Central memory CD8-positive, alpha-beta T cell (primary cell): ENCODE results near the gene QSER1.
"Not testable (repeated sequence)": the region's sequence is repeated elsewhere in the genome, so short reads cannot be mapped to it uniquely, and the experiment has no call there.

Experiments
- ATAC-seq: fragments of 150-1000 bp; cut with Tn5 transposase; replicated peaks from 2 replicates; pipeline ENCODE4 v1.10.0; 2022; ENCODE audit warnings: mild to moderate bottlenecking, moderate FRiP score, moderate number of reproducible peaks; ENCODE audit not compliant: poor library complexity, severe bottlenecking; ENCODE audit errors: extremely low read depth
- DNase-seq, 2 donors: peaks; one replicate each; pipeline ENCODE4 v3.0.0; 2021; ENCODE audit warnings: low spot score in 2 of 2
- H3K27ac Mint-ChIP-seq: one replicate; pipeline ENCODE4 v1.8.0; 2022; ENCODE audit warnings: low read depth, mild to moderate bottlenecking, moderate library complexity, mixed read lengths
- H3K27me3 Mint-ChIP-seq: one replicate; pipeline ENCODE4 v1.8.0; 2022; ENCODE audit warnings: mixed read lengths
- H3K36me3 Mint-ChIP-seq: one replicate; pipeline ENCODE4 v1.8.0; 2022; ENCODE audit warnings: mild to moderate bottlenecking, moderate library complexity, mixed read lengths; ENCODE audit not compliant: insufficient read depth
- H3K4me1 Mint-ChIP-seq: one replicate; pipeline ENCODE4 v1.8.0; 2022; ENCODE audit warnings: mixed read lengths
- H3K4me3 Mint-ChIP-seq: one replicate; pipeline ENCODE4 v1.8.0; 2022; ENCODE audit warnings: mild to moderate bottlenecking, moderate library complexity, mixed read lengths
- H3K9me3 Mint-ChIP-seq: one replicate; pipeline ENCODE4 v1.8.0; 2022; ENCODE audit warnings: mixed read lengths

The QSER1 gene

DNA sequence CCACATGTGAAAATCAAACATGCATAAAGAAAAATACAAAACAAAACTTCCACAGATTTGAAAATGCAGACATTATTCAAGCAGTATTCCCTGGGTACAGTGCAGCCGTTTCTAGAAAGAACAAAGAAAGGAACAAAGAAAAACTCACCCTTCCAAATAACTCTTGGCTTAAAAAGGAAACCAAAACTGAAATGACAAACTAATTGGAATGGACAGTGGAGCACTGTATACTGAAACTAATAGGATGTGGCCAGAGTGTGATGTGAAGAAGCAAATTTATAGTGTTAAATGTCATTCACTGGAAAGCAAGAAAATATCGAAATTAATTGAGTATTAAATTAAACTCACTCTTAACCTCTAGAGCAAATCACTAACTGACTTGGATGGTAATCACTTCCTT, 55.4 kb downstream of the QSER1 start:
- no peak for DNase-seq
- ATAC-seq: no peak
- no peaks in the 10 kb centered on the region for H3K9me3 Mint-ChIP-seq
- no peaks in the 10 kb centered on the region for H3K27me3 Mint-ChIP-seq
- no peaks in the 10 kb centered on the region for H3K36me3 Mint-ChIP-seq
- no peaks in the 10 kb centered on the region for H3K4me1 Mint-ChIP-seq
- H3K27ac Mint-ChIP-seq: no peak overlapping the region
- H3K4me3 Mint-ChIP-seq: no peak overlapping the region

DNA sequence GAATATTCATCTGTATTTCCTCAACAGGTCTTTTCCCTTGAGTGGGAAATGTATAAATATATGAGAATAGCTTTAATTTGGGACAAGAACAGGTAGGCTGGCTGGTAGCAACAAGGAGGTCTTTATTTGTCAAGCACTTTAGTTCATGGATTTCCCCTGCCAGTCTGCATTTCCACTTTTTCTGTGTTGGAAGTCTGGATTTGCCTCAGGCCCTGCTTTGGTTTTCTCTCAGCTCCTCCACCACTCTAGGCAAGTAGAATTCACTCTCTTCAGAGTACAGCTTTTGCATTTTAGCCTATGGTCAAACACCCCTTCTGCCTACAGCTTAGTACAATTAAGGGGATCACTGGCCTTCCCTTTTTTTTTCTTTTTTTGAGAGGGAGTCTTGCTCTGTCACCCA, 57.1 kb downstream of the QSER1 start:
- Mint-ChIP-seq H3K27ac (peak overlapping the region; percentile 46), H3K4me1 (no peaks in the 10 kb centered on the region)

GRCh38 chr11:32952421-32952820, 59.8 kb downstream of the QSER1 start:
- H3K4me1 Mint-ChIP-seq: no peaks in the 10 kb centered on the region
- no peak for ATAC-seq
- no peak overlapping the region for H3K4me3 Mint-ChIP-seq
- no peak for DNase-seq
- no peak overlapping the region for H3K27ac Mint-ChIP-seq
- H3K9me3 Mint-ChIP-seq: no peaks in the 10 kb centered on the region
- H3K27me3 Mint-ChIP-seq: no peaks in the 10 kb centered on the region
- no peaks in the 10 kb centered on the region for H3K36me3 Mint-ChIP-seq

More for the DNA sequence above, 57.1 kb downstream of the QSER1 start:
- no peak overlapping the region for H3K4me3 Mint-ChIP-seq
- no peaks in the 10 kb centered on the region for H3K27me3 Mint-ChIP-seq
- no peak for ATAC-seq
- DNase-seq: no peak
- H3K36me3 Mint-ChIP-seq: no peaks in the 10 kb centered on the region
- no peaks in the 10 kb centered on the region for H3K9me3 Mint-ChIP-seq

DNA sequence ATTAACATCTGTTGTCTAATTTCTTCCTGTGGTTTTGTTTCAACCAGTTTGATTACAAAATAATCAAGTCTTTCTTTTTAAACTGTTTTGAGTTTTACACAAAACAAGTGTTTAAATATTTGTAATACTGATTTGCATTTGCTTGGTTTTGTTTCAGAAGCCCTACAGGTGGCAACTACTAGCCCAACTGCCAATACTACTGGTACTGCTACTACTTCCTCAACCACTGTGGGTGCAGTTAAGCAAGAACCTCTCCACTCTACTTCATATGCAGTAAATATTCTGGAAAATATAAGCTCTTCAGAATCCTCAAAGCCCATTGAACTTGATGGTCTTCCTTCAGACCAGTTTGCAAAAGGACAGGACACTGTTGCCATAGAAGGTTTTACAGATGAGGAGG, 61.1 kb downstream of the QSER1 start:
- DNase-seq (no peak), ATAC-seq (no peak)
- no peaks in the 10 kb centered on the region for H3K9me3 Mint-ChIP-seq
- no peak overlapping the region for H3K4me3 Mint-ChIP-seq
- H3K36me3 Mint-ChIP-seq: peaks cover 3% of the 10 kb centered on the region
- no peak overlapping the region for H3K27ac Mint-ChIP-seq
- no peaks in the 10 kb centered on the region for H3K27me3 Mint-ChIP-seq
- H3K4me1 Mint-ChIP-seq: no peaks in the 10 kb centered on the region

- ATAC-seq (no peak), DNase-seq (no peak)
- Mint-ChIP-seq H3K9me3 (no peaks in the 10 kb centered on the region), H3K4me3 (no peak overlapping the region), H3K36me3 (peaks cover 10% of the 10 kb centered on the region), H3K27me3 (no peaks in the 10 kb centered on the region), H3K27ac (no peak overlapping the region), H3K4me1 (no peaks in the 10 kb centered on the region)
These were observed 68.0 kb downstream of the QSER1 start for GRCh38 chr11:32960553-32961164.

- H3K27me3 Mint-ChIP-seq: no peaks in the 10 kb centered on the region
- no peak for DNase-seq
- H3K27ac Mint-ChIP-seq: no peak overlapping the region
- peaks cover 10% of the 10 kb centered on the region for H3K36me3 Mint-ChIP-seq
- no peak overlapping the region for H3K4me3 Mint-ChIP-seq
- no peaks in the 10 kb centered on the region for H3K9me3 Mint-ChIP-seq
- H3K4me1 Mint-ChIP-seq: no peaks in the 10 kb centered on the region
- no peak for ATAC-seq
These were observed 69.4 kb downstream of the QSER1 start for GRCh38 chr11:32962016-32962415.

DNA sequence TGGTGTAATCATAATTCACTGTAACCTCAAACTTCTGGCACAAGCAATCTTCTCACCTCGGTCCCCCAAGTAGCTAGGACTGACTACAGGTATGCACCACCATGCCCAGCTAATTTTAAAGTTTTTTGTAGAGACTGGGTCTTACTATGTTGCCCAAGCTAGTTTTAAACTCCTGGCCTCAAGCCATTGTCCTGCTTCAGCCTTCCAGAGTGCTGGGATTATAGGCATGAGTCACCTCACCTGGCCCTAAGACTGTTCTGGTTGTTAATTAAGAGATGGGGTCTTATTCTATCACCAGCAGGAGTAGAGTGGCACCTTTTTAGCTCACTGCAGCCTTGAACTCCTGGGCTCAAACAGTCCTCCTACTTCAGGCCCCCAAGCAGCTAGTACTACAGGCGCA, 71.1 kb downstream of the QSER1 start:
- Mint-ChIP-seq H3K9me3 (no peaks in the 10 kb centered on the region), H3K27ac (no peak overlapping the region), H3K27me3 (no peaks in the 10 kb centered on the region), H3K36me3 (peaks cover 6% of the 10 kb centered on the region), H3K4me3 (no peak overlapping the region), H3K4me1 (no peaks in the 10 kb centered on the region)
- no peak for DNase-seq
- no peak for ATAC-seq

DNA sequence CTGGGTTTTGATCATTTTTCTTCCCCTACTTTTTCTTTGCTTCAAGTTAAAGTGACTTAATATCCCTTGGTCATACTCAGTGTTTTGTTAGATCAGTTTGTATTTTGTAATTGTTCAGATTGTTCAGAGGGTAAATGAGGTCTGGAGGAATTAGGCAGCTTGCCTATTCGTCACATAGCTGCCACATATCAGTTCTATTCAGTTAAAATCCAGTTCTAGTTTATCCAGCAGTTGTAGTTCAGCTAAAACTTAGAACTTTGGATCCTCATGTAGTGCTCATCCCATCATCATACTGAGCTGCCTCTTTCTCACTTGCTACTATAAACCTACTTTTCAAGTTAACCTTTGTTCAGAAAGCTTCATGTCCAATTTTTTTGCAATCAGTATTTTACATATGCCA, 75.9 kb downstream of the QSER1 start:
- Mint-ChIP-seq H3K36me3 (peaks cover 5% of the 10 kb centered on the region), H3K27me3 (no peaks in the 10 kb centered on the region), H3K27ac (no peak overlapping the region), H3K4me3 (no peak overlapping the region), H3K4me1 (no peaks in the 10 kb centered on the region), H3K9me3 (no peaks in the 10 kb centered on the region)
- no peak for ATAC-seq
- DNase-seq: no peak

DNA sequence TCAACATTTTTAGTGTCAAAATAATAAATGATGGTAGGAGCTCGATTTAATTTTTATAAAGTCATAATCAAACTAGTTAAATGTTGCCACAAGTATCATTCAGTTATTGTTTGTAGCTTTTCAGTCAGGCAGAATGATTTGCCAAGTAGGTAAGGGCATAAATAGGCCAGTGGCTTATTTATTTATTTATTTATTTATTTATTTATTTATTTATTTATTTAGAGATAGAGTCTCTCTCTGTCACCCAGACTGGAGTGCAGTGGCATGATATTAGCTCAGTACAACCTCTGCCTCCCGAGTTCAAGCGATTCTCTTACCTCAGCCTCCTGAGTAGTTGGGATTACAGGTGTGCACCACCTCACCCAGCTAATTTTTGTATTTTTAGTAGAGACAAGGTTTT, 79.6 kb downstream of the QSER1 start:
- H3K36me3 Mint-ChIP-seq, DNase-seq, H3K27me3 Mint-ChIP-seq, H3K4me1 Mint-ChIP-seq, ATAC-seq, H3K27ac Mint-ChIP-seq, H3K4me3 Mint-ChIP-seq, H3K9me3 Mint-ChIP-seq: not testable (repeated sequence)

GRCh38 chr11:32972781-32973180, 80.2 kb downstream of the QSER1 start:
- no peaks in the 10 kb centered on the region for H3K27me3 Mint-ChIP-seq
- no peak overlapping the region for H3K27ac Mint-ChIP-seq
- H3K4me3 Mint-ChIP-seq: no peak overlapping the region
- ATAC-seq (no peak), DNase-seq (no peak)
- H3K9me3 Mint-ChIP-seq: no peaks in the 10 kb centered on the region
- no peaks in the 10 kb centered on the region for H3K4me1 Mint-ChIP-seq
- peaks cover 9% of the 10 kb centered on the region for H3K36me3 Mint-ChIP-seq

- no peaks in the 10 kb centered on the region for H3K9me3 Mint-ChIP-seq
- H3K27me3 Mint-ChIP-seq: no peaks in the 10 kb centered on the region
- H3K4me1 Mint-ChIP-seq: no peaks in the 10 kb centered on the region
- H3K27ac Mint-ChIP-seq: no peak overlapping the region
- H3K36me3 Mint-ChIP-seq: peaks cover 2% of the 10 kb centered on the region
- ATAC-seq: no peak
- DNase-seq: no peak
- no peak overlapping the region for H3K4me3 Mint-ChIP-seq
These were observed 90.0 kb downstream of the QSER1 start for GRCh38 chr11:32982626-32983025.

- DNase-seq: no peak
- H3K27me3 Mint-ChIP-seq: no peaks in the 10 kb centered on the region
- no peaks in the 10 kb centered on the region for H3K9me3 Mint-ChIP-seq
- no peak for ATAC-seq
- H3K4me3 Mint-ChIP-seq: no peak overlapping the region
- no peak overlapping the region for H3K27ac Mint-ChIP-seq
- H3K4me1 Mint-ChIP-seq: no peaks in the 10 kb centered on the region
- peaks cover 2% of the 10 kb centered on the region for H3K36me3 Mint-ChIP-seq
These were observed 90.9 kb downstream of the QSER1 start for GRCh38 chr11:32983506-32983905.

DNA sequence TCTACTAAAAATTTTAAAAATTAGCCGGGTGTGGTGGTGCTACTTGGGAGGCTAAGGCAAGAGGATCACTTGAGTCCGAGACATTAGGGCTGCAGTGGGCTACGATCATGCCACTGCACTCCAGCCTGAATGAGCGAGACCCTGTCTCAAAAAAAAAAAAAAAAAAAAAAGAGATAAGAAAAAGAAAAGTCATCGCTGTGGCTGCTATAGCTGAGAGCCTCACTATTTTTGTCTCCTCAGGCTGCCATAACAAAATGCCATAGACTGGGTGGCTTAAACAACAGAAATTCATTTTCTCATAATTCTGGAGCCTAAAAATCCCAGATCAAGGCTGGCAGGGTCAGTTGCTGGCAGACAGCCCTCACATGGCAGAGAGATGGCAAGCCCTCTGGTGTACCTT, 93.0 kb downstream of the QSER1 start:
- DNase-seq (no peak), ATAC-seq (no peak)

GRCh38 chr11:32987851-32988250, 95.2 kb downstream of the QSER1 start:
- peaks cover 1% of the 10 kb centered on the region for H3K36me3 Mint-ChIP-seq
- H3K4me1 Mint-ChIP-seq: no peaks in the 10 kb centered on the region
- H3K9me3 Mint-ChIP-seq: peaks cover 6% of the 10 kb centered on the region
- ATAC-seq: no peak
- H3K27me3 Mint-ChIP-seq: no peaks in the 10 kb centered on the region
- no peak for DNase-seq
- H3K27ac Mint-ChIP-seq: no peak overlapping the region
- no peak overlapping the region for H3K4me3 Mint-ChIP-seq

More for the DNA sequence above, 93.0 kb downstream of the QSER1 start:
- H3K9me3 Mint-ChIP-seq: no peaks in the 10 kb centered on the region
- no peak overlapping the region for H3K4me3 Mint-ChIP-seq
- H3K27ac Mint-ChIP-seq: no peak overlapping the region
- no peaks in the 10 kb centered on the region for H3K27me3 Mint-ChIP-seq
- no peaks in the 10 kb centered on the region for H3K36me3 Mint-ChIP-seq
- no peaks in the 10 kb centered on the region for H3K4me1 Mint-ChIP-seq
